Measurements from ENCODE around the gene GNL3L.
"Not testable (repeated sequence)": the region's sequence is repeated elsewhere in the genome, so short reads cannot be mapped to it uniquely, and the experiment has no call there.

The GNL3L gene

GRCh38 chrX:54560411-54560810 is 30.4 kb downstream of the GNL3L start:
- no peak for DNase-seq

DNA sequence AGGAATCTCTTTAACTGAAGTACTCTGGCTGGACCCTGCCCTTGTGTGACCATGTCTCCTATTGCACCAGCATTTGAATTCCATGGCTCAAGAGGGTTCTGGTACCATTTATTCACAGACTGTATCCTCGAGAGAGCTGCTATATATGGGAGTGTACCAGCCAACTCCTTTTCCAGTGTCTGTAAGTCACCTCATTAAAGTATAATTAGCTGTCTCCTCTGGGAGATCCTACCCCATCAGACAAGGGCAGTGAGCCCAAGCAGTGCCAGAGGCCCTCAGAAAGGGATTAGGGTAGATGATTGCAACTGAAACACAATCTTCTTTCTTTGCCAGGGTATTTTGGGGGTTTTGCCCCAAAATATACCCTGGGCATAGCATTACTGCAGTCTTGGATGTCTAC is 31.6 kb downstream of the GNL3L start:
- DNase-seq: no peak

DNA sequence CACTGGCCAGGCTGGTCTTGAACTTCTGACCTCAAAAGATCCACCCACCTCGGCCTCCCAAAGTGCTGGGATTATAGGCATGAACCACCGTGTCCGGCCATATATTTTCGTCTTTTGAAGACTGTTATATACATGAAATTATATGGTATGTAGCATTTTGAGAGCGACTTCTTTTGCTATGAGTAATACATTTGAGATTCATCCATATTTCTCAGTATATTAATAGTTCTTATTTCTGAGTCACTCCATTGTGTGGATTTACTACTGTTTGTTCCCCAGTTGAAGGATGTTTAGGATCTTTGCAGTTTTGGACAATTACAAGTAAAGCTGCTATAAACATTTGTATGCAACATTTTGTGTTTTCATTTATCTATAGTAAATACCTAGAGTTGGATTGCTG is 34.9 kb downstream of the GNL3L start:
- DNase-seq: no peak

- no peak for DNase-seq
Observed at GRCh38 chrX:54570332-54570731, 40.3 kb downstream of the GNL3L start.

DNA sequence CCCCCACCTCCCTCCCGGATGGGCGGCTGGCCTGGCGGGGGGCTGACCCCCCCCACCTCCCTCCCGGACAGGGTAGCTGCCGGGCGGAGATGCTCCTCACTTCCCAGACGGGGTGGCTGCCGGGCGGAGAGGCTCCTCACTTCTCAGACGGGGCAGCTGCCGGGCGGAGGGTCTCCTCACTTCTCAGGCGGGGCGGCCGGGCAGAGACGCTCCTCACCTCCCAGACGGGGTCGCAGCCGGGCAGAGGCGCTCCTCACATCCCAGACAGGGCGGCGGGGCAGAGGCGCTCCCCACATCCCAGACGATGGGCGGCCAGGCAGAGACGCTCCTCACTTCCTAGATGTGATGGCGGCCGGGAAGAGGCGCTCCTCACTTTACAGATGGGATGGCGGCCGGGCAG is 42.6 kb downstream of the GNL3L start:
- DNase-seq: not testable (repeated sequence)

DNA sequence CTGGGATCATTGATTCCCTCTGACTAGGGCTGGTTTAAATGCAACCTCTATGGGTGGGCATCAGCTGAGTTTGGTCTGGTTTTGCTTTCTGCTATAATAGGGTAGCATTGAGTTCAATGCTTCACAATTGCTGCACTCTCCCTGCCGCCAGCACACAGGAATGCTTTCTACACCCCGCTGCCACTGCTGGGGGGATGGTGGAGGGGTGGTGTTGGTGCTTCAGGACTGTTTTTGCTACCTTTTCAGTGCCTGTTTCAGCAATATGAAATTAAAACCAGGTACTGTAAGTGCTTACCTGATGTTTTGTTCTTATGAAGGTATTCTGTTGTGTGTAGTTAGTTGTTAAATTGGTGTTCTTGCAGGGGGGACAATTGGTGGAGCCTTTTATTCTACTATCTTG is 67.7 kb downstream of the GNL3L start:
- DNase-seq: no peak

GRCh38 chrX:54602563-54602962 is 72.5 kb downstream of the GNL3L start:
- DNase-seq: no peak
